Activated CD8-positive, alpha-beta memory T cell treated with anti-CD3 and anti-CD28 coated beads, Interleukin-2, amount 10 ng/mL, durations not matched to agents 7 days and 5 days (primary cell): ENCODE measurements around the gene IP6K3. TPM values are rescaled to one million over a fixed set of nuclear protein-coding genes. Genes with fewer than 3 reads are reported as not detected.
A peak's percentile ranks its signal among the peaks of the same experiment; 100 is the strongest.

Experiments used
- ATAC-seq: fragments of 150-1000 bp; cut with Tn5 transposase; one replicate; pipeline ENCODE4 v1.10.0; 2021; ENCODE audit warnings: moderate library complexity
- CTCF ChIA-PET: fragments of 350-600 bp; sonication (Branson Sonifier 250); formaldehyde crosslinking; loops from one replicate; lab custom pipeline; 2021; ENCODE audit warnings: antibody characterized with exemption; lab: Charles Lee
- DNase-seq: peaks from one replicate; pipeline ENCODE4 v3.0.0-alpha.2; 2020
- H3K27ac Mint-ChIP-seq: one replicate; pipeline ENCODE4 v1.8.0; 2021; ENCODE audit warnings: mild to moderate bottlenecking, mixed read lengths
- H3K27me3 Mint-ChIP-seq: one replicate; pipeline ENCODE4 v1.8.0; 2021; ENCODE audit warnings: mixed read lengths
- H3K36me3 Mint-ChIP-seq: one replicate; pipeline ENCODE4 v1.8.0; 2021; ENCODE audit warnings: mild to moderate bottlenecking, mixed read lengths
- H3K4me1 Mint-ChIP-seq: one replicate; pipeline ENCODE4 v1.8.0; 2021; ENCODE audit warnings: mixed read lengths
- H3K4me3 Mint-ChIP-seq: one replicate; pipeline ENCODE4 v1.8.0; 2021; ENCODE audit warnings: mild to moderate bottlenecking, moderate library complexity, mixed read lengths
- H3K9me3 Mint-ChIP-seq: one replicate; pipeline ENCODE4 v1.8.0; 2022; ENCODE audit warnings: low read depth, mixed read lengths
- microRNA-seq: library from miRNA; unstranded; fragments of <30 nt; microRNA quantifications from one replicate; pipeline ENCODE4 v1.2.0, GENCODE V29; 2022
- total RNA-seq, 2 experiments: library from RNA; stranded (reverse); gene quantifications; one replicate each; pipeline ENCODE4 v1.2.3, GENCODE V29; 2021

IP6K3 gene
- total RNA-seq, 2 experiments from 2014 or later: not detected

GRCh38 chr6:33679761-33680160, 66.9 kb downstream of the IP6K3 start:
- CTCF ChIA-PET: no interaction called here
- ATAC-seq (no peak), DNase-seq (no peak)
- no peak overlapping the region for H3K4me3 Mint-ChIP-seq
- H3K27ac Mint-ChIP-seq: no peak overlapping the region
- H3K36me3 Mint-ChIP-seq: peaks cover 32% of the 10 kb centered on the region
- no peaks in the 10 kb centered on the region for H3K27me3 Mint-ChIP-seq
- H3K4me1 Mint-ChIP-seq: peaks cover 18% of the 10 kb centered on the region
- H3K9me3 Mint-ChIP-seq: no peaks in the 10 kb centered on the region

- ATAC-seq (no peak), DNase-seq (no peak)
- peaks cover 34% of the 10 kb centered on the region for H3K36me3 Mint-ChIP-seq
- H3K4me1 Mint-ChIP-seq: peaks cover 17% of the 10 kb centered on the region
- H3K9me3 Mint-ChIP-seq: no peaks in the 10 kb centered on the region
- no peaks in the 10 kb centered on the region for H3K27me3 Mint-ChIP-seq
- H3K4me3 Mint-ChIP-seq: no peak overlapping the region
- CTCF ChIA-PET: no interaction called here
- H3K27ac Mint-ChIP-seq: no peak overlapping the region
These were observed 67.7 kb downstream of the IP6K3 start for GRCh38 chr6:33678932-33679490.

GRCh38 chr6:33678233-33678931, 68.3 kb downstream of the IP6K3 start:
- Mint-ChIP-seq H3K36me3 (peaks cover 36% of the 10 kb centered on the region), H3K4me3 (no peak overlapping the region), H3K9me3 (no peaks in the 10 kb centered on the region), H3K27me3 (no peaks in the 10 kb centered on the region), H3K4me1 (peaks cover 11% of the 10 kb centered on the region), H3K27ac (no peak overlapping the region)
- no peak for DNase-seq
- CTCF ChIA-PET: no interaction called here
- no peak for ATAC-seq

GRCh38 chr6:33677689-33678088, 69.0 kb downstream of the IP6K3 start:
- H3K27ac Mint-ChIP-seq: no peak overlapping the region
- no peaks in the 10 kb centered on the region for H3K27me3 Mint-ChIP-seq
- DNase-seq: no peak
- peaks cover 4% of the 10 kb centered on the region for H3K4me1 Mint-ChIP-seq
- no peaks in the 10 kb centered on the region for H3K9me3 Mint-ChIP-seq
- CTCF ChIA-PET: no interaction called here
- no peak overlapping the region for H3K4me3 Mint-ChIP-seq
- peaks cover 36% of the 10 kb centered on the region for H3K36me3 Mint-ChIP-seq
- ATAC-seq: no peak

- peaks cover 34% of the 10 kb centered on the region for H3K36me3 Mint-ChIP-seq
- CTCF ChIA-PET: no interaction called here
These were observed 69.5 kb downstream of the IP6K3 start for GRCh38 chr6:33677143-33677660.

GRCh38 chr6:33676416-33677142, 70.1 kb downstream of the IP6K3 start:
- H3K9me3 Mint-ChIP-seq: no peaks in the 10 kb centered on the region
- DNase-seq (no peak), ATAC-seq (no peak)
- H3K27ac Mint-ChIP-seq: no peak overlapping the region
- H3K36me3 Mint-ChIP-seq: peaks cover 34% of the 10 kb centered on the region
- H3K4me1 Mint-ChIP-seq: no peaks in the 10 kb centered on the region
- no peaks in the 10 kb centered on the region for H3K27me3 Mint-ChIP-seq
- no peak overlapping the region for H3K4me3 Mint-ChIP-seq
- CTCF ChIA-PET: no interaction called here

More at GRCh38 chr6:33677143-33677660, 69.5 kb downstream of the IP6K3 start:
- Mint-ChIP-seq H3K4me1 (peaks cover under 1% of the 10 kb centered on the region), H3K27ac (no peak overlapping the region), H3K9me3 (no peaks in the 10 kb centered on the region), H3K4me3 (no peak overlapping the region), H3K27me3 (no peaks in the 10 kb centered on the region)
- ATAC-seq (no peak), DNase-seq (no peak)

- Mint-ChIP-seq H3K36me3 (peaks cover 32% of the 10 kb centered on the region), H3K4me1 (no peaks in the 10 kb centered on the region), H3K27me3 (no peaks in the 10 kb centered on the region), H3K4me3 (no peak overlapping the region), H3K9me3 (no peaks in the 10 kb centered on the region), H3K27ac (no peak overlapping the region)
- CTCF ChIA-PET: no interaction called here
- ATAC-seq (no peak), DNase-seq (no peak)
These were observed 70.7 kb downstream of the IP6K3 start for GRCh38 chr6:33675968-33676367.

GRCh38 chr6:33673851-33674250, 72.9 kb downstream of the IP6K3 start:
- Mint-ChIP-seq H3K4me3 (no peak overlapping the region), H3K27ac (no peak overlapping the region), H3K4me1 (peaks cover under 1% of the 10 kb centered on the region), H3K27me3 (no peaks in the 10 kb centered on the region), H3K36me3 (peaks cover 31% of the 10 kb centered on the region), H3K9me3 (no peaks in the 10 kb centered on the region)
- no peak for DNase-seq
- CTCF ChIA-PET: no interaction called here
- no peak for ATAC-seq

- Mint-ChIP-seq H3K9me3 (no peaks in the 10 kb centered on the region), H3K27ac (no peak overlapping the region), H3K27me3 (no peaks in the 10 kb centered on the region), H3K4me1 (peaks cover 5% of the 10 kb centered on the region), H3K36me3 (peaks cover 33% of the 10 kb centered on the region), H3K4me3 (no peak overlapping the region)
- ATAC-seq (no peak), DNase-seq (no peak)
- CTCF ChIA-PET: interaction anchor here (1.5 kb wide), 1 partner anchor 28 kb away, joined by 5 read pairs; no protein-coding TSS in a partner anchor
These were observed 73.9 kb downstream of the IP6K3 start for GRCh38 chr6:33672808-33673207.

GRCh38 chr6:33671744-33672072, 75.0 kb downstream of the IP6K3 start:
- Mint-ChIP-seq H3K4me3 (no peak overlapping the region), H3K36me3 (peaks cover 30% of the 10 kb centered on the region), H3K27ac (no peak overlapping the region), H3K9me3 (no peaks in the 10 kb centered on the region), H3K4me1 (peaks cover 5% of the 10 kb centered on the region), H3K27me3 (no peaks in the 10 kb centered on the region)
- ATAC-seq: no peak
- DNase-seq: no peak
- CTCF ChIA-PET: interaction anchor here (1.0 to 1.5 kb wide), 2 partner anchors 29 to 277 kb away, joined by 3 to 5 read pairs; no protein-coding TSS in a partner anchor

Small RNAs within 50 kb of the gene (microRNA-seq; reads per million reads assigned to microRNA genes)
- gene MIR3934: 15.7 reads per million, percentile 39 among the genes with 10 or more reads in this experiment

Other genes starting within 250 kb of the IP6K3 start
- gene BAK1, start 166.6 kb downstream of the IP6K3 start, total RNA-seq: 10 to 100 TPM; 70.9 to 74.4 TPM
- 10 to 100 TPM; 44.9 to 71.3 TPM for gene ITPR3, start 125.6 kb downstream of the IP6K3 start, total RNA-seq
- gene UQCC2, start 35.2 kb downstream of the IP6K3 start, total RNA-seq: 100 to 1,000 TPM in 1 of 2 experiments, 10 to 100 TPM in 1; 94.8 to 108 TPM
- 10 to 100 TPM; 64.9 to 80.3 TPM for gene LEMD2, start 42.2 kb upstream of the IP6K3 start, total RNA-seq
- not detected for gene MLN, start 57.1 kb upstream of the IP6K3 start, total RNA-seq